ENCODE results near the gene SLC5A1. TPM values are rescaled to one million over a fixed set of nuclear protein-coding genes. Genes with fewer than 3 reads are reported as not detected.

The SLC5A1 gene
- total RNA-seq, 1 experiment from 2014 or later, result 0.03 TPM

GRCh38 chr22:32080904-32081303 lies 37.8 kb downstream of the SLC5A1 start:
- H3K9me3 ChIP-seq (ENCODE audit: control insufficient read depth, insufficient read depth, low read depth, low read length), result no peaks in the 10 kb centered on the region
- peak; percentile 25 for DNase-seq (ENCODE audit: low read depth, low spot score)
- H3K4me3 ChIP-seq (ENCODE audit: low read depth in 2 of 2, low read length in 2 of 2), result no peak overlapping the region
- CTCF ChIA-PET, result interaction anchor here (0.6 to 2.2 kb wide), 2 partner anchors 111 to 652 kb away, joined by 3 to 6 read pairs; no protein-coding TSS in a partner anchor
- BruUV-seq (replicated peaks), result no TSS peak
- POLR2A ChIA-PET, result no interaction called here
- in situ Hi-C loops (cut with HindIII; ENCODE audit: low pct_unique_long_range_greater_than_20kb, low sequenced_read_pairs) (no loop called here), intact Hi-C loops (cut with micrococcal nuclease; ENCODE audit: unreplicated experiment) (loop anchor here (2.0 kb wide), 1 partner anchor 104 kb away; no protein-coding TSS in a partner anchor)
- no peaks in the 10 kb centered on the region for H3K4me1 ChIP-seq (ENCODE audit: control insufficient read depth, insufficient read depth, low read length)
- TF ChIP-seq CTCF (IDR thresholded peaks at IDR 0.05), result peak; percentile 74
- TF ChIP-seq SIN3A (IDR thresholded peaks at IDR 0.05; ENCODE audit: borderline replicate concordance, insufficient read depth, low read depth, low read length), result no peak
- no peak overlapping the region for H3K27ac ChIP-seq (ENCODE audit: low read length)
- no peaks in the 10 kb centered on the region for H3K36me3 ChIP-seq (ENCODE audit: control insufficient read depth, insufficient read depth, low read length)
- peak; percentile 88; the same call in 1 of the 2 replicates for ATAC-seq
- no peaks in the 10 kb centered on the region for H3K27me3 ChIP-seq (ENCODE audit: control insufficient read depth, insufficient read depth, low read length)

- no TSS peak for BruUV-seq (replicated peaks)
- H3K27ac ChIP-seq (ENCODE audit: low read length), result no peak overlapping the region
- TF ChIP-seq CTCF (IDR thresholded peaks at IDR 0.05), result no peak
- TF ChIP-seq REST (IDR thresholded peaks at IDR 0.05; ENCODE audit: insufficient read depth in 1 of 2, low read depth in 2 of 2, low read length in 1 of 2), result no peak
- no peak for TF ChIP-seq POLR2AphosphoS5 (IDR thresholded peaks at IDR 0.05; ENCODE audit: low read depth, low read length)
- no peak for TF ChIP-seq TCF7L2 (IDR thresholded peaks at IDR 0.05; ENCODE audit: low read depth, low read length)
- no peak for TF ChIP-seq SIN3A (IDR thresholded peaks at IDR 0.05; ENCODE audit: borderline replicate concordance, insufficient read depth, low read depth, low read length)
- H3K36me3 ChIP-seq (ENCODE audit: control insufficient read depth, insufficient read depth, low read length), result no peaks in the 10 kb centered on the region
- intact Hi-C loops (cut with micrococcal nuclease; ENCODE audit: unreplicated experiment), result no loop called here
- CTCF ChIA-PET, result no interaction called here
- H3K4me1 ChIP-seq (ENCODE audit: control insufficient read depth, insufficient read depth, low read length), result no peaks in the 10 kb centered on the region
- H3K9me3 ChIP-seq (ENCODE audit: control insufficient read depth, insufficient read depth, low read depth, low read length), result no peaks in the 10 kb centered on the region
- no peaks in the 10 kb centered on the region for H3K27me3 ChIP-seq (ENCODE audit: control insufficient read depth, insufficient read depth, low read length)
- H3K4me3 ChIP-seq (ENCODE audit: low read depth in 2 of 2, low read length in 2 of 2), result no peak overlapping the region
- POLR2A ChIA-PET, result no interaction called here
- in situ Hi-C loops (cut with HindIII; ENCODE audit: low pct_unique_long_range_greater_than_20kb, low sequenced_read_pairs), result no loop called here
- ATAC-seq (no peak), DNase-seq (ENCODE audit: low read depth, low spot score) (no peak)
Observed at GRCh38 chr22:32082331-32082730, 39.3 kb downstream of the SLC5A1 start.
